Type B pancreatic cell (in vitro differentiated cells): ENCODE measurements around the gene LYST. TPM values are rescaled to one million over a fixed set of nuclear protein-coding genes. Genes with fewer than 3 reads are reported as not detected.

Experiments
- DNase-seq: peaks from one replicate; pipeline ENCODE4 v3.0.0; 2021; ENCODE audit warnings: mixed read lengths; ENCODE audit not compliant: unreplicated experiment; ENCODE audit errors: extremely low spot score
- H3K27ac Mint-ChIP-seq: 2 replicates; pipeline ENCODE4 v1.8.0; 2021; ENCODE audit warnings: mild to moderate bottlenecking, mixed read lengths
- H3K27me3 Mint-ChIP-seq: 2 replicates; pipeline ENCODE4 v1.8.0; 2021; ENCODE audit warnings: mixed read lengths
- H3K36me3 Mint-ChIP-seq: 2 replicates; pipeline ENCODE4 v1.8.0; 2021; ENCODE audit warnings: mixed read lengths
- H3K4me1 Mint-ChIP-seq: one replicate; pipeline ENCODE4 v1.8.0; 2021; ENCODE audit warnings: mixed read lengths; ENCODE audit not compliant: unreplicated experiment
- H3K4me3 Mint-ChIP-seq: 2 replicates; pipeline ENCODE4 v1.8.0; 2021; ENCODE audit warnings: mild to moderate bottlenecking, mixed read lengths
- H3K9me3 Mint-ChIP-seq: 2 replicates; pipeline ENCODE4 v1.8.0; 2021; ENCODE audit warnings: mixed read lengths
- CTCF ChIP-seq: fragments of 200-600 bp; sonication (generic); conservative IDR thresholded peaks from 2 replicates; pipeline ENCODE4 v1.5.0; 2021; ENCODE audit warnings: antibody characterized with exemption, mild to moderate bottlenecking
- total RNA-seq: library from RNA; stranded (reverse); gene quantifications from 2 replicates; pipeline ENCODE4 v1.2.1, GENCODE V29; 2021; ENCODE audit warnings: low replicate concordance

The LYST gene
- total RNA-seq, 1 donor from 2014 or later = 9.7 TPM

- Mint-ChIP-seq H3K9me3 (peaks cover 24% of the 10 kb centered on the region), H3K4me3 (no peak overlapping the region), H3K27me3 (no peaks in the 10 kb centered on the region), H3K27ac (no peak overlapping the region), H3K4me1 (no peaks in the 10 kb centered on the region), H3K36me3 (peaks cover 41% of the 10 kb centered on the region)
- TF ChIP-seq CTCF = no peak
- DNase-seq = no peak
These were observed 192.7 kb downstream of the LYST start for GRCh38 chr1:235673981-235674380.

- Mint-ChIP-seq H3K4me1 (no peaks in the 10 kb centered on the region), H3K36me3 (peaks cover 41% of the 10 kb centered on the region)
These were observed 194.7 kb downstream of the LYST start for GRCh38 chr1:235671992-235672391.

GRCh38 chr1:235670157-235670776, 196.4 kb downstream of the LYST start:
- no peak overlapping the region for H3K4me3 Mint-ChIP-seq
- TF ChIP-seq CTCF = no peak
- H3K9me3 Mint-ChIP-seq = peaks cover 23% of the 10 kb centered on the region
- H3K36me3 Mint-ChIP-seq = peaks cover 32% of the 10 kb centered on the region
- no peaks in the 10 kb centered on the region for H3K4me1 Mint-ChIP-seq
- H3K27me3 Mint-ChIP-seq = no peaks in the 10 kb centered on the region
- DNase-seq = no peak
- peak overlapping the region; percentile 52 for H3K27ac Mint-ChIP-seq

More at GRCh38 chr1:235671992-235672391, 194.7 kb downstream of the LYST start:
- Mint-ChIP-seq H3K4me3 (no peak overlapping the region), H3K27ac (peak overlapping the region; percentile 3), H3K9me3 (peaks cover 24% of the 10 kb centered on the region), H3K27me3 (no peaks in the 10 kb centered on the region)
- DNase-seq = no peak
- no peak for TF ChIP-seq CTCF

- H3K9me3 Mint-ChIP-seq = peaks cover 16% of the 10 kb centered on the region
- no peak overlapping the region for H3K4me3 Mint-ChIP-seq
- TF ChIP-seq CTCF = no peak
- no peaks in the 10 kb centered on the region for H3K27me3 Mint-ChIP-seq
- no peaks in the 10 kb centered on the region for H3K4me1 Mint-ChIP-seq
- DNase-seq = no peak
- H3K27ac Mint-ChIP-seq = no peak overlapping the region
- H3K36me3 Mint-ChIP-seq = peaks cover 25% of the 10 kb centered on the region
These were observed 197.4 kb downstream of the LYST start for GRCh38 chr1:235669277-235669676.

GRCh38 chr1:235663628-235664027, 203.1 kb downstream of the LYST start:
- no peak overlapping the region for H3K27ac Mint-ChIP-seq
- no peak for DNase-seq
- H3K36me3 Mint-ChIP-seq = peaks cover 4% of the 10 kb centered on the region
- no peak overlapping the region for H3K4me3 Mint-ChIP-seq
- H3K9me3 Mint-ChIP-seq = no peaks in the 10 kb centered on the region
- no peak for TF ChIP-seq CTCF
- H3K27me3 Mint-ChIP-seq = no peaks in the 10 kb centered on the region
- H3K4me1 Mint-ChIP-seq = no peaks in the 10 kb centered on the region
